ENCODE data around the gene PDE10A. TPM values are rescaled to one million over a fixed set of nuclear protein-coding genes. Genes with fewer than 3 reads are reported as not detected.
"Not testable (repeated sequence)": the region's sequence is repeated elsewhere in the genome, so short reads cannot be mapped to it uniquely, and the experiment has no call there.

The PDE10A gene
- total RNA-seq, 1 experiment from 2014 or later: not detected

GRCh38 chr6:165468340-165469235 lies 194.5 kb downstream of the PDE10A start:
- Histone ChIP-seq H2AFZ (ENCODE audit: low read length) (no peak overlapping the region), H3K36me3 (ENCODE audit: insufficient read depth, low read length) (no peaks in the 10 kb centered on the region), H4K20me1 (ENCODE audit: insufficient read depth, low read depth, low read length) (no peaks in the 10 kb centered on the region), H3K27me3 (ENCODE audit: low read length) (no peaks in the 10 kb centered on the region), H3K9me2 (replicated peaks; ENCODE audit: insufficient read depth, low read length) (no peaks in the 10 kb centered on the region), H3K9me3 (ENCODE audit: low read length) (0 out of 2 replicates have a peak, but pooled peaks cover 2% of the 10 kb centered on the region), H3K27ac (ENCODE audit: low read length) (no peak overlapping the region), H3K9ac (ENCODE audit: low read length) (no peak overlapping the region), H3K4me1 (ENCODE audit: low read length) (no peaks in the 10 kb centered on the region), H3K4me3 (ENCODE audit: low read length) (no peak overlapping the region), H3K79me2 (ENCODE audit: low read length) (no peaks in the 10 kb centered on the region), H3K4me2 (ENCODE audit: low read depth, low read length, poor library complexity, severe bottlenecking) (no peak overlapping the region)
- DNase-seq: no peak

DNA sequence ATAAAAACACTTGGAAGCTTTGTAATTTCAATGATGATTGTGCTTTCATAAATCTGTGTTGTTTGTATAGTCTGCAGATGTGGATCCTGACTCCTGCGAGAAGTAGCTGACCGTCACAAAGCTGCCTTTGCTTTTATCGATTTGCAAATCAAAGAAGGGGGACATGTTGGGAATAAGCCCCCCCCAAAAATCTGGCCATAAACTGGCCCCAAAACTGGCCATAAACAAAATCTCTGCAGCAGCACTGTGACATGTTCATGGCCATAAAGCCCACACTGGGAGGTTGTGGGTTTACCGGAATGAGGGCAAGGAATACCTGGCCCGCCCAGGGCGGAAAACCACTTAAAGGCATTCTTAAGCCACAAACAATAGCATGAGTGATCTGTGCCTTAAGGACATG lies 199.5 kb downstream of the PDE10A start:
- H3K27me3 ChIP-seq (ENCODE audit: low read length); H3K4me3 ChIP-seq (ENCODE audit: low read length); H3K9me3 ChIP-seq (ENCODE audit: low read length); H3K79me2 ChIP-seq (ENCODE audit: low read length); H2AFZ ChIP-seq (ENCODE audit: low read length); H4K20me1 ChIP-seq (ENCODE audit: insufficient read depth, low read depth, low read length); H3K9ac ChIP-seq (ENCODE audit: low read length); DNase-seq; H3K36me3 ChIP-seq (ENCODE audit: insufficient read depth, low read length); H3K9me2 ChIP-seq (replicated peaks; ENCODE audit: insufficient read depth, low read length); H3K4me1 ChIP-seq (ENCODE audit: low read length); H3K4me2 ChIP-seq (ENCODE audit: low read depth, low read length, poor library complexity, severe bottlenecking); H3K27ac ChIP-seq (ENCODE audit: low read length): not testable (repeated sequence)

GRCh38 chr6:165459605-165460301 lies 203.3 kb downstream of the PDE10A start:
- H4K20me1 ChIP-seq (ENCODE audit: insufficient read depth, low read depth, low read length); H3K9me3 ChIP-seq (ENCODE audit: low read length); H3K36me3 ChIP-seq (ENCODE audit: insufficient read depth, low read length); H3K9me2 ChIP-seq (replicated peaks; ENCODE audit: insufficient read depth, low read length); H2AFZ ChIP-seq (ENCODE audit: low read length); H3K4me3 ChIP-seq (ENCODE audit: low read length); H3K27ac ChIP-seq (ENCODE audit: low read length); H3K79me2 ChIP-seq (ENCODE audit: low read length); H3K4me1 ChIP-seq (ENCODE audit: low read length); H3K4me2 ChIP-seq (ENCODE audit: low read depth, low read length, poor library complexity, severe bottlenecking); H3K27me3 ChIP-seq (ENCODE audit: low read length); DNase-seq; H3K9ac ChIP-seq (ENCODE audit: low read length): not testable (repeated sequence)

- Histone ChIP-seq H3K79me2 (ENCODE audit: low read length) (no peaks in the 10 kb centered on the region), H3K27ac (ENCODE audit: low read length) (no peak overlapping the region), H4K20me1 (ENCODE audit: insufficient read depth, low read depth, low read length) (no peaks in the 10 kb centered on the region), H3K27me3 (ENCODE audit: low read length) (no peaks in the 10 kb centered on the region), H3K4me1 (ENCODE audit: low read length) (no peaks in the 10 kb centered on the region), H3K4me3 (ENCODE audit: low read length) (no peak overlapping the region), H3K9ac (ENCODE audit: low read length) (no peak overlapping the region), H3K4me2 (ENCODE audit: low read depth, low read length, poor library complexity, severe bottlenecking) (no peak overlapping the region), H3K9me3 (ENCODE audit: low read length) (no peaks in the 10 kb centered on the region), H2AFZ (ENCODE audit: low read length) (no peak overlapping the region), H3K36me3 (ENCODE audit: insufficient read depth, low read length) (no peaks in the 10 kb centered on the region), H3K9me2 (replicated peaks; ENCODE audit: insufficient read depth, low read length) (no peaks in the 10 kb centered on the region)
- no peak for DNase-seq
These were observed 204.9 kb downstream of the PDE10A start for GRCh38 chr6:165458134-165458533.

DNA sequence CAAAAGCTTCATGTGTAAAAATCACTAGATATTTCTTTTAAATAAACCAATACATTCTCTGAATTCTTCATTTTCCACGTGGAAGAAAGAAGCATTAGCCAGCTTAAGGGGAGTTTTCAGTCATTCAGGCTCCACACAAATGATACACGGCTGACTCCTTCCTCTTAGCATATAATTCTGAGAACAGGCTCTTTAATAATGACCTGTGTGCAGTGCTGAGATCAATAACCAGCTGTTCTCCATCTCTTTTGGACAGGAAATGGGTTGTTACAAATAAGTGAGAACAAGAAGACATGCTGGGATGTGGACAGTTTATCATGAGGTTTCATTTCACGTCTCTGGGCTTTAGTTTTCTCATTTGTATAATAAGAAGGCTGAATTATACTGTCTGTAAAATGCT lies 206.8 kb downstream of the PDE10A start:
- H3K27me3 ChIP-seq (ENCODE audit: low read length): no peaks in the 10 kb centered on the region
- no peaks in the 10 kb centered on the region for H3K9me3 ChIP-seq (ENCODE audit: low read length)
- no peak overlapping the region for H3K9ac ChIP-seq (ENCODE audit: low read length)
- no peaks in the 10 kb centered on the region for H3K9me2 ChIP-seq (replicated peaks; ENCODE audit: insufficient read depth, low read length)
- no peaks in the 10 kb centered on the region for H4K20me1 ChIP-seq (ENCODE audit: insufficient read depth, low read depth, low read length)
- no peaks in the 10 kb centered on the region for H3K4me1 ChIP-seq (ENCODE audit: low read length)
- no peaks in the 10 kb centered on the region for H3K36me3 ChIP-seq (ENCODE audit: insufficient read depth, low read length)
- H3K4me2 ChIP-seq (ENCODE audit: low read depth, low read length, poor library complexity, severe bottlenecking): no peak overlapping the region
- H3K79me2 ChIP-seq (ENCODE audit: low read length): no peaks in the 10 kb centered on the region
- no peak overlapping the region for H3K27ac ChIP-seq (ENCODE audit: low read length)
- no peak for DNase-seq
- H2AFZ ChIP-seq (ENCODE audit: low read length): no peak overlapping the region
- H3K4me3 ChIP-seq (ENCODE audit: low read length): no peak overlapping the region

DNA sequence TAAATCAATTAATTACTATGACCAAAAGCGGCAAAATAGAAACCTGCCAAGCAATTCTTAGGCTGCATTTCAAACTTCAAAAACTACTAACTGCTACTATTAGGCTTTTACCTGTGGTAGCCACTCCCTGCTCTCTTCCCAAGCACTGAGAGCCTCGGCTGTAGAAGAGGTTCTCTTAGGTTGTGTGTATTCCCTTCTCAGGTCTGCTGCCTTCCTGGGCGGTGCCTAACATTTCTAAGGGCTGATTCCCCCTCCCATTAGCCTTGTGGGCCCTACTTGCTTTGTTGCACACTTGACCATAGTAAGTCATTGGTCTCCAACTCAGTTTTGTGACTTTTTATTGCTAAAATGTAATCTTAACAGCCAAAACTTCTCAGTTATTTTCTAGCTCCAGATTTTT lies 207.6 kb downstream of the PDE10A start:
- H3K4me1 ChIP-seq (ENCODE audit: low read length): no peaks in the 10 kb centered on the region
- no peak overlapping the region for H3K4me3 ChIP-seq (ENCODE audit: low read length)
- no peak overlapping the region for H3K9ac ChIP-seq (ENCODE audit: low read length)
- H3K79me2 ChIP-seq (ENCODE audit: low read length): no peaks in the 10 kb centered on the region
- H3K9me3 ChIP-seq (ENCODE audit: low read length): no peaks in the 10 kb centered on the region
- no peaks in the 10 kb centered on the region for H3K36me3 ChIP-seq (ENCODE audit: insufficient read depth, low read length)
- no peak overlapping the region for H2AFZ ChIP-seq (ENCODE audit: low read length)
- H3K27me3 ChIP-seq (ENCODE audit: low read length): no peaks in the 10 kb centered on the region
- no peak overlapping the region for H3K4me2 ChIP-seq (ENCODE audit: low read depth, low read length, poor library complexity, severe bottlenecking)
- H3K9me2 ChIP-seq (replicated peaks; ENCODE audit: insufficient read depth, low read length): no peaks in the 10 kb centered on the region
- H4K20me1 ChIP-seq (ENCODE audit: insufficient read depth, low read depth, low read length): no peaks in the 10 kb centered on the region
- H3K27ac ChIP-seq (ENCODE audit: low read length): no peak overlapping the region
- DNase-seq: no peak

DNA sequence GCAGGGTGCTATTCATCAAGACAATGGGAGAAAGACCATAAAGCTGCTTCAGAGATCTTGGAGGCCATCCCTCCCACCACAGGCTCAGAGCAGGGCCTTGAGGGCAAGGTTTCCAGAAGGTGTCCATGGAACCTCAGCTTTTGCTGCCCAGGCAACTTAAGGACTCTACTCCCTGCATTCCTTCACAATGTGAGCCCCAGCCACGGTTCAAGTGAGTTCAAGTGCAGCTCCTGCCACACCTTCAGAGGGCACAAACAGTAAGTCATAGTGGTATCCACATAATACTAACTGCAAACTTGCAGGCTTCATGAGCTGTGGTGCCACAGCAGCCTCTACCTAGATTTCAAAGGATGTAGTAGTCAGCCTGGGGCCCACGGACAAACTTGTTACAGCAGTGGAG lies 209.6 kb downstream of the PDE10A start:
- no peak overlapping the region for H3K27ac ChIP-seq (ENCODE audit: low read length)
- H2AFZ ChIP-seq (ENCODE audit: low read length): no peak overlapping the region
- H3K4me3 ChIP-seq (ENCODE audit: low read length): no peak overlapping the region
- no peaks in the 10 kb centered on the region for H3K36me3 ChIP-seq (ENCODE audit: insufficient read depth, low read length)
- H3K4me1 ChIP-seq (ENCODE audit: low read length): no peaks in the 10 kb centered on the region
- H3K79me2 ChIP-seq (ENCODE audit: low read length): no peaks in the 10 kb centered on the region
- no peaks in the 10 kb centered on the region for H4K20me1 ChIP-seq (ENCODE audit: insufficient read depth, low read depth, low read length)
- DNase-seq: no peak
- H3K9me3 ChIP-seq (ENCODE audit: low read length): no peaks in the 10 kb centered on the region
- H3K4me2 ChIP-seq (ENCODE audit: low read depth, low read length, poor library complexity, severe bottlenecking): no peak overlapping the region
- H3K9me2 ChIP-seq (replicated peaks; ENCODE audit: insufficient read depth, low read length): no peaks in the 10 kb centered on the region
- H3K27me3 ChIP-seq (ENCODE audit: low read length): no peaks in the 10 kb centered on the region
- H3K9ac ChIP-seq (ENCODE audit: low read length): no peak overlapping the region

DNA sequence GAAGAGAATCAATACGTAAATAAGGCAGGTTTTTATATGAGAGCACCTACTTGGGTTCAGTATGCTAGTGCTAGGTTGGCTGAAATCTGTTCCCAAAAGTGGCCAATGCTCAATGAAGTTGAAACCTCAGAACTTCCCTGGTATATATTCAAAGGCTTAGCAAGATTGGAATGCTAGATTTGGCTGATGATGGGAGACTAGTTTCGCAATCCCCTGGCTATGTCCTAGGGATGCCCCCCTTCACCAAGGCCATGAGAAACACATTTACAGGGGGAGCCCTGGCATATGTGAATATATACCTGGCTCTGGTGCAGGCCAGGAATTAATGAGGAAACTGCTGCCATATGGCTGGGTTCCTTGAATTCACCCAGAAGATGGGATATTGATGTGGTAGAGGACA lies 211.2 kb downstream of the PDE10A start:
- Histone ChIP-seq H3K4me1 (ENCODE audit: low read length) (no peaks in the 10 kb centered on the region), H3K27ac (ENCODE audit: low read length) (no peak overlapping the region), H3K9ac (ENCODE audit: low read length) (no peak overlapping the region), H3K9me3 (ENCODE audit: low read length) (no peaks in the 10 kb centered on the region), H3K79me2 (ENCODE audit: low read length) (no peaks in the 10 kb centered on the region), H3K9me2 (replicated peaks; ENCODE audit: insufficient read depth, low read length) (no peaks in the 10 kb centered on the region), H3K27me3 (ENCODE audit: low read length) (no peaks in the 10 kb centered on the region), H3K36me3 (ENCODE audit: insufficient read depth, low read length) (no peaks in the 10 kb centered on the region), H3K4me3 (ENCODE audit: low read length) (no peak overlapping the region), H3K4me2 (ENCODE audit: low read depth, low read length, poor library complexity, severe bottlenecking) (no peak overlapping the region), H4K20me1 (ENCODE audit: insufficient read depth, low read depth, low read length) (no peaks in the 10 kb centered on the region), H2AFZ (ENCODE audit: low read length) (no peak overlapping the region)
- DNase-seq: no peak
